Measurements from ENCODE around the gene NTF4. TPM values are rescaled to one million over a fixed set of nuclear protein-coding genes. Genes with fewer than 3 reads are reported as not detected.
A peak's percentile ranks its signal among the peaks of the same experiment; 100 is the strongest.
"Not testable (repeated sequence)": the region's sequence is repeated elsewhere in the genome, so short reads cannot be mapped to it uniquely, and the experiment has no call there.

The NTF4 gene
- total and polyA plus RNA-seq, 4 donors, result 0.83 TPM; not detected in 3

DNA sequence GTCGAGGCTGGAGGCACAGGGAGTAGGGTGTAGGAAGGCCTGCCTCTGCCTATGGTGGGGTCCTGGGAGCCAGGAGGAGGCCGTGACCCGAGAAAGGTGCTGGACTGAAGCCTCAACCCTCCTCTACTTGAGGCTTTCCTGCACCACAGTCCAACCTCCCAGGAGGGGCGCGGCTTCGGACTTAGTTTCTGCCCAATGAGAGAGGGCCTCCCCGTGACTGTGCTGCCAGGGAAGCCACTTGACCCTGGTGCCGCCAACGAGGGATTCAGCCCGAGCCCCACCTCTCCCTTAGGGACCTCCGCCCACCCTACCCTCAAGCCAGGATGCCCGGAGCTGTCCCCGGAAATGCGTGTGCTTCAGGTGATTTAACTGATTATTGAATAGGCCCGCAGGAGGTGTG is 40.4 kb downstream of the NTF4 start, which contains the start of gene CGB3:
CGB3 (minus strand) TSS at position 101 of the 400 bp plus-strand sequence. CDS start 362 bp downstream, outside the sequence.
- not testable (repeated sequence) for H3K9me3 ChIP-seq (ENCODE audit: control insufficient read depth, insufficient read depth, low read length); H3K27ac ChIP-seq (ENCODE audit: low read depth, low read length); H3K36me3 ChIP-seq (ENCODE audit: control insufficient read depth, insufficient read depth, low read length); H3K4me1 ChIP-seq (ENCODE audit: control insufficient read depth, insufficient read depth, low read length); DNase-seq (ENCODE audit: low read depth in 4 of 6, low spot score in 6 of 6); H3K4me3 ChIP-seq (ENCODE audit: low read depth, low read length)
- no CpG with 5 or more reads among the region's 15 CpGs for WGBS (ENCODE audit: insufficient coverage)
- H3K27me3 ChIP-seq (ENCODE audit: control insufficient read depth, insufficient read depth, low read length), result peaks cover 24% of the 10 kb centered on the region

DNA sequence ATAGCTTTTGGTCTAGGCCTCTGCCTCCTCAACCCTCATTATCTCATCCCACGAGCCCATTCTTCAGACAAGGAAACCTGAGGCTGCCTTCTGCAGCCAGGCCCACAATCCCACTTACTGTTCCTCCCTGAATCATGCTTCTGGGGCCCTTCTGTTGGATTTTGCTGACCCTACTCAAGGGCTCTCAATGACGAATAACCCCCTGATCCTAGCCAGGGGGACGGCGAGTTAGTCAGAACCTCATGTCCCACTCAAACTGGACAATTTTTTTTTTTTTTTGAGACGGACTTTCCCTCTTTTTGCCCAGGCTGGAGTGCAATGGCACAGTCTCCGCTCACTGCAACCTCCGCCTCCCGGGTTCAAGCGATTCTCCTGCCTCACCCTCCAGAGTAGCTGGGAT is 42.5 kb downstream of the NTF4 start:
- no peak for DNase-seq (ENCODE audit: low read depth in 4 of 6, low spot score in 6 of 6)
- Histone ChIP-seq H3K4me1 (ENCODE audit: control insufficient read depth, insufficient read depth, low read length) (peaks cover 30% of the 10 kb centered on the region), H3K27ac (ENCODE audit: low read depth, low read length) (no peak overlapping the region), H3K36me3 (ENCODE audit: control insufficient read depth, insufficient read depth, low read length) (no peaks in the 10 kb centered on the region), H3K9me3 (ENCODE audit: control insufficient read depth, insufficient read depth, low read length) (no peaks in the 10 kb centered on the region), H3K4me3 (ENCODE audit: low read depth, low read length) (no peak overlapping the region), H3K27me3 (ENCODE audit: control insufficient read depth, insufficient read depth, low read length) (peaks cover 43% of the 10 kb centered on the region)
- 96% methylated on average over 4 of the region's 9 CpGs for WGBS (ENCODE audit: insufficient coverage)

DNA sequence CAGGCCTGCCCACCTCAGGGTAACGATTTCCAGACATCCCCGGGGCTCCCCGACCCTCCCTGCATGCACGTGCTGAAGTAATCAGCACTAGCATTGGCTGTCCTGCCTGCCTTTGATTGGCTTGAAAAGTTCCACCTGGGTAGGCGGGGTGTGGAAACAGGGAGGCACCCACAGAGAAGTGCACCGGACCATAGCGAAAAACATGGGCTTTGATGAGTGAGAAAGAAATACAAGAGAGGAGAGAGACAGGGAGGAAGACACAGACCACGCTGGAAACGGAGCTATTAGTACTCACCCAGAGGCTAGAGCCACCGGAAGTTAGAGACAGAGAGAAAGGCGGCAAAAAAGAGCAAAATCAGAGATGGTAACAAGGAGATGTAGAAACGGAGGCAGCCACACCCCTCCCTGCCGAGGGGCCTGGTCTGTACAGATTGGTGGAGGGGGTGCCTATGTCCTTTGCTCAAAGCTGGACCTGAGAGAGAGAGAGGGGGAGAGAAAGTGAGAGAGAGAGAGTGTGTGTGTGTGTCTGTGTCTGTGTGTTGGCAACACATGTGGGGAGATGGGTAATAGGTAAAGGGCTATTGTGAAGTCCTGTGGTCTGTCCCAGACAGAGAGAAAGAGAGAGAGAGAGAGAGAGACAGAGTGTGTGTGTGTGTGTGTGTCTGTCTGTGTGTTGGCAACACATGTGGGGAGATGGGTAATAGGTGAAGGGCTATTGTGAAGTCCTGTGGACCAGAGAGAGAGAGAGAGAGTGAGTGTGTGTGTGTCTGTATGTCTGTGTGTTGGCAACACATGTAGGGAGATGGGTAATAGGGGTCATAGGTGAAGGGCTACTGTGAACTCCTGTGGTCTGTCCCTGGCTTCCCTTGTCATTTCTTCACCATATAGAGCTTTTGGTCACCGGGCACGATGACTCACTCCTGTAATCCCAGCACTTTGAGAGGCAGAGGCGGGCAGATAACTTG is 43.4 kb downstream of the NTF4 start:
- Histone ChIP-seq H3K4me1 (ENCODE audit: control insufficient read depth, insufficient read depth, low read length) (peaks cover 31% of the 10 kb centered on the region), H3K27me3 (ENCODE audit: control insufficient read depth, insufficient read depth, low read length) (peaks cover 45% of the 10 kb centered on the region), H3K27ac (ENCODE audit: low read depth, low read length) (no peak overlapping the region), H3K4me3 (ENCODE audit: low read depth, low read length) (no peak overlapping the region), H3K36me3 (ENCODE audit: control insufficient read depth, insufficient read depth, low read length) (peaks cover 7% of the 10 kb centered on the region), H3K9me3 (ENCODE audit: control insufficient read depth, insufficient read depth, low read length) (no peaks in the 10 kb centered on the region)
- no peak for DNase-seq (ENCODE audit: low read depth in 4 of 6, low spot score in 6 of 6)
- 45% methylated on average over 11 of the region's 16 CpGs for WGBS (ENCODE audit: insufficient coverage)

DNA sequence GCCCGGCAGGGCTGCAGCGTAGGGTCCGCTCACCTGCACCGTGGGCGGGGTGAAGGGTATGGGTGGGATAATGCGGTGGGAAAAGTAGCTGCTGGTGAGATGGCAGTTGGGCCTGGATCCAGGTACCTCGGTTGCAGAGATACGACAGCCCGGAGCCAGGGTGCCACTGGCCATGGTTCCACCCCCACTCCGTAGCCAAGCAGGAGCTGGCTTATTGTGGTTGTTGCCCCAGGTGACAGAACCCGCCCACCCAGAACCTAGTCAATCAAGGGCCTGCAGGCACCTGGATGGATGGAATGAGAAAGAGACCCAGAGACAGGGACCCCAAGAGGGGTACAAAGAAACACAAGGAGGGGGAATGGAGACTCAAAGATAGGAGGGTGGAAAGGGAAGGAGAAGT is 44.3 kb downstream of the NTF4 start:
- Histone ChIP-seq H3K4me1 (ENCODE audit: control insufficient read depth, insufficient read depth, low read length) (peaks cover 31% of the 10 kb centered on the region), H3K36me3 (ENCODE audit: control insufficient read depth, insufficient read depth, low read length) (peaks cover 16% of the 10 kb centered on the region), H3K27ac (ENCODE audit: low read depth, low read length) (no peak overlapping the region), H3K9me3 (ENCODE audit: control insufficient read depth, insufficient read depth, low read length) (no peaks in the 10 kb centered on the region), H3K27me3 (ENCODE audit: control insufficient read depth, insufficient read depth, low read length) (peaks cover 45% of the 10 kb centered on the region), H3K4me3 (ENCODE audit: low read depth, low read length) (no peak overlapping the region)
- DNase-seq (ENCODE audit: low read depth in 4 of 6, low spot score in 6 of 6), result no peak
- 70% methylated on average over 10 of the region's 11 CpGs for WGBS (ENCODE audit: insufficient coverage)

DNA sequence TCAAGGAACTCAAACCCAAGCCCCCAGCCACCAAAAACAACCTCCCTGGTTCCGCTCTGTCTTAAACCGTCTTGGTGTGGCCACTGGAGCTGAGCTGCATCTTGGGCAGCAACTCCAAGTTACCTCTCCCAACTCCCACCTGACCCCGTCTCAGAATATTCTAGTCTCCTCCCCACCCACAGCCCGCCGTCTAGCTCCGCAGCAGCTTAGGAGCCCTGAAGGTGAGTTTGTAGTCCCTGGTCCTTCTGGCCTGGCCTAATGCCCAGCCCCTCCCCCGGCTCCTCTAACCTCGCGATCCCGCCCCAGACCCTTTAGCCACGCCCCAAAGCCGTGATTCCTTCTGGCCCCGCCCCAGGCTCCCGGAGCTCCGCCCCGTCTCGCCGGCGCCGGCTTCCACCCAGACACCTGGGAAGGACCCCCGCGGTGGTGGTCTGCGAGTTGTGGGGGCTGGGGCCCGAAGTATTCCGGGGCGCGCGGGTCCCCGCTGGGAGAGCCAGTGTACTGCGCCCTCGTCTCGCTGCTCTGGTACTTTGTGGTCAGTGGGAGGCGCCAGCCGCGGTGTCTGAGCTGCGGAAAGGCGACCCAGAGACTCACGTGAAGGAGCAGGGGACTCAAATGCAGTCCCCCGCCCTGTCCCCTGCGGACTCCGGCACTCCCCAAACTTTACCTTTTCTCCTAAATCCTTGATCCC is 45.2 kb downstream of the NTF4 start:
- H3K36me3 ChIP-seq (ENCODE audit: control insufficient read depth, insufficient read depth, low read length), result peaks cover 26% of the 10 kb centered on the region
- H3K27ac ChIP-seq (ENCODE audit: low read depth, low read length), result no peak overlapping the region
- H3K9me3 ChIP-seq (ENCODE audit: control insufficient read depth, insufficient read depth, low read length), result no peaks in the 10 kb centered on the region
- peak in 1 of 6 donors; percentile 28 for DNase-seq (ENCODE audit: low read depth in 4 of 6, low spot score in 6 of 6)
- no peak overlapping the region for H3K4me3 ChIP-seq (ENCODE audit: low read depth, low read length)
- H3K4me1 ChIP-seq (ENCODE audit: control insufficient read depth, insufficient read depth, low read length), result peaks cover 31% of the 10 kb centered on the region
- 10% methylated on average over 39 of the region's 41 CpGs for WGBS (ENCODE audit: insufficient coverage)
- peaks cover 45% of the 10 kb centered on the region for H3K27me3 ChIP-seq (ENCODE audit: control insufficient read depth, insufficient read depth, low read length)

DNA sequence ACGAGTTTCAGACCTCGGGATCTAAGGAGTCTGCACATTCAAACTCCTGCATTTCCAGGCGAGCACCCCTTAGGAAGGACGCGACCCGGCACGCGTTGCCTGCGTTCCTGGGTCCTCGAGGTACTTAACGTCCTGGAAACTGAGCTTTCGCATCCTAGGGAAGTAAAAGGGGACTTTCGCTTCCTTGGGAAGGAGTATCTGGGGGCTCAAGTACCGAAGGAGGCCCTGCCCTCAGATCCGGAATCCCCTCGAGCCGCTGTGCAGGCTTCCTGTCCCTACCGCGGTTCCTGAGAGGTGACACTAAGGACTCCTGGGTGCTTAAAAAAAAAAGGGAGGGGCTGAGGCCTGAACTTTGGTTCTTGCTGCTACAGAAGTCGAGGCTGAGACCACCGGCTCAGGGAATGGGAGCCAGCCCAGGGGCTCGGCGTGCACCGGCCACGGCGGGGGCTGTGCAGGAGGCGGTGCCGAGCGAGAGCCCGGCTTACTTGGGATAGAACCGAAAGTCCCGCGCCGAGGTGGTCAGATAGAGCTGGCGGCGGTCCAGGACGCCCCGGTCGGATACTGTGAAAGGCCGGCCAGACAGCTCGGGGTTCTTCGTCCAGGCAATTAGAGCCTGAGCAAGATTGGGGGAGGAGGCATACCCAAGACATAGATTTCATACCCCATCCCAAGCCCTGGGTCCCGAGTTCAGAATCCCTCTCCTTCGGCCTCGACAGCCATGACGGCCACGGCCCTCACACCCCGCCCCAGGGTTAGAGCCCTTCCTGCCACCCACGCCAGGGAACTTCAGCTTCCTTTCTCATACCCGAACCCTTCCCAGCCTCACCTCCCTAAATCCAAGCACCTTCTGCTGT is 46.0 kb downstream of the NTF4 start:
- 11% methylated on average over 47 of the region's 50 CpGs for WGBS (ENCODE audit: insufficient coverage)
- Histone ChIP-seq H3K36me3 (ENCODE audit: control insufficient read depth, insufficient read depth, low read length) (peaks cover 32% of the 10 kb centered on the region), H3K4me3 (ENCODE audit: low read depth, low read length) (peak overlapping the region; percentile 9), H3K4me1 (ENCODE audit: control insufficient read depth, insufficient read depth, low read length) (peaks cover 31% of the 10 kb centered on the region), H3K27me3 (ENCODE audit: control insufficient read depth, insufficient read depth, low read length) (peaks cover 45% of the 10 kb centered on the region)
- DNase-seq (ENCODE audit: low read depth in 4 of 6, low spot score in 6 of 6), result peak in 1 of 6 donors; percentile 11
- not testable (repeated sequence) for H3K9me3 ChIP-seq (ENCODE audit: control insufficient read depth, insufficient read depth, low read length); H3K27ac ChIP-seq (ENCODE audit: low read depth, low read length)

DNA sequence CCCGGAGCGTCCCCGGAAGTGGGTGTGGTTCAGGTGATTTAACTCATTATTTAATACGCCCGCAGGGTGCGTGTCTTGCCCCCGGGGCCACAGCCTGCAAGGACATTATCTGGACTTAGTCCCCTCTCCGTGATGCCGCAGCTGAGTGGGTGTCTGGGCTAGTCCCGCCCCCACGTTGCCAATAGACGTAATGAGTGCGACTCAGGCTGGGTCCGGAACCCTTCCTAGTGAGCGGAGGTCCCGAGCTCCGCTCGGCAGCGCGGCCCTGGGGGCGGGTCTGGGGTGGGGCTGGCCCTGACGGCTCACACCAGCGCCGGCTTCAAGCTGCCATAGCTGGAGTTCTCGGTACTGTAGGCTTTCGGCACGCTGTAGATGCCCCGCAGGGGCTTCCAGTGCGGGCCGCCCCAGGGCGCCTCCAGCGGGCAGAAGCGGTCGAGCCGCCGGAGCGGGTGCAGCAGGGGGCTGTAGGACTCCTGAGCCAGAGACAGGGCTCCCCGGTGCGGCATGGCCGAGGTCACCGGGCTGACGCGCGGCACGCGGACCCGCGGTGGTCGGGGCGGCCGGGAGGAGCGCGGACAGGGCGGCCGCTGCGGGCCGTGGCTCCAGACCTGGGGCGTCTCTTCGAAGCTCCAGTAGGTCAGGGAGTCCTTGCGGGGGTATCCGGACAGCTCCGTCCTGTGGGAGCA is 46.8 kb downstream of the NTF4 start:
- WGBS (ENCODE audit: insufficient coverage), result under 1% methylated on average over 59 of the region's 62 CpGs
- peak in 2 of 6 donors; percentile 20 to 44 for DNase-seq (ENCODE audit: low read depth in 4 of 6, low spot score in 6 of 6)

DNA sequence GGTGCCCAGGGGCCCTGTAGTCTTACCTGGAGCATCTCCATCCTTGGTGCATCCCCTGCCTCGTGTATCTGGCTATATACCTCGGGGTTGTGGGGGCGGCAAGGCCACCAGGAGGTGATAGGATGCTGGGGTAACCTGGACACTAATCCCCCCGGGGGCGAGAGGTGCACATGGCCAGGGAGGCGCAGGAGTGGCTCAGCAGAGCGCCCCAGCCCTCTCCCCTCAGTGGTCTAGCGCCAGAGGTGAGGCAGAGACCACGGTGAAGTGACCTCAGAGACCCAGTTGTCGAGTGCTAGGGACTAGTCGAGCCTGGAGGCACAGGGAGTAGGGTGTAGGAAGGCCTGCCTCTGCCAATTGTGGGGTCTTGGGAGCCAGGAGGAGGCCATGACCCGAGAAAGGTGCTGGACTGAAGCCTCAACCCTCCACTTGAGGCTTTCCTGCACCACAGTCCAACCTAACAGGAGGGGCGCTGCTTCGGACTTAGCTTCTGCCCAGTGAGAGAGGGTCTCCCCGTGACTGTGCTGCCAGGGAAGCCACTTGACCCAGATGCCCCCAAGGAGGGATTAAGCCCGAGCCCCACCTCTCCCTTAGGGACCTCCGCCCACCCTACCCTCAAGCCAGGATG is 47.5 kb downstream of the NTF4 start, which contains the start of gene LHB:
LHB (minus strand) TSS at position 51 of the 625 bp plus-strand sequence; CDS start at position 41, 10 bp downstream.
- peaks cover 44% of the 10 kb centered on the region for H3K36me3 ChIP-seq (ENCODE audit: control insufficient read depth, insufficient read depth, low read length)
- H3K4me1 ChIP-seq (ENCODE audit: control insufficient read depth, insufficient read depth, low read length), result peaks cover 31% of the 10 kb centered on the region
- peak within 1 kb of the TSS; percentile 29 for H3K4me3 ChIP-seq (ENCODE audit: low read depth, low read length)
- H3K9me3 ChIP-seq (ENCODE audit: control insufficient read depth, insufficient read depth, low read length), result no peaks in the 10 kb centered on the region
- no peak within 1 kb of the TSS for H3K27ac ChIP-seq (ENCODE audit: low read depth, low read length)
- WGBS (ENCODE audit: insufficient coverage), result 75% methylated on average over 12 of the region's 17 CpGs
- peaks cover 45% of the 10 kb centered on the region for H3K27me3 ChIP-seq (ENCODE audit: control insufficient read depth, insufficient read depth, low read length)
- no peak for DNase-seq (ENCODE audit: low read depth in 4 of 6, low spot score in 6 of 6)

More for the DNA sequence above, 46.8 kb downstream of the NTF4 start:
- Histone ChIP-seq H3K4me1 (ENCODE audit: control insufficient read depth, insufficient read depth, low read length) (peaks cover 31% of the 10 kb centered on the region), H3K9me3 (ENCODE audit: control insufficient read depth, insufficient read depth, low read length) (no peaks in the 10 kb centered on the region), H3K4me3 (ENCODE audit: low read depth, low read length) (peak overlapping the region; percentile 29), H3K27ac (ENCODE audit: low read depth, low read length) (no peak overlapping the region), H3K36me3 (ENCODE audit: control insufficient read depth, insufficient read depth, low read length) (peaks cover 37% of the 10 kb centered on the region), H3K27me3 (ENCODE audit: control insufficient read depth, insufficient read depth, low read length) (peaks cover 45% of the 10 kb centered on the region)
